Measurements from ENCODE around the gene MAP3K3.
A peak's percentile ranks its signal among the peaks of the same experiment; 100 is the strongest.

MAP3K3 gene

DNA sequence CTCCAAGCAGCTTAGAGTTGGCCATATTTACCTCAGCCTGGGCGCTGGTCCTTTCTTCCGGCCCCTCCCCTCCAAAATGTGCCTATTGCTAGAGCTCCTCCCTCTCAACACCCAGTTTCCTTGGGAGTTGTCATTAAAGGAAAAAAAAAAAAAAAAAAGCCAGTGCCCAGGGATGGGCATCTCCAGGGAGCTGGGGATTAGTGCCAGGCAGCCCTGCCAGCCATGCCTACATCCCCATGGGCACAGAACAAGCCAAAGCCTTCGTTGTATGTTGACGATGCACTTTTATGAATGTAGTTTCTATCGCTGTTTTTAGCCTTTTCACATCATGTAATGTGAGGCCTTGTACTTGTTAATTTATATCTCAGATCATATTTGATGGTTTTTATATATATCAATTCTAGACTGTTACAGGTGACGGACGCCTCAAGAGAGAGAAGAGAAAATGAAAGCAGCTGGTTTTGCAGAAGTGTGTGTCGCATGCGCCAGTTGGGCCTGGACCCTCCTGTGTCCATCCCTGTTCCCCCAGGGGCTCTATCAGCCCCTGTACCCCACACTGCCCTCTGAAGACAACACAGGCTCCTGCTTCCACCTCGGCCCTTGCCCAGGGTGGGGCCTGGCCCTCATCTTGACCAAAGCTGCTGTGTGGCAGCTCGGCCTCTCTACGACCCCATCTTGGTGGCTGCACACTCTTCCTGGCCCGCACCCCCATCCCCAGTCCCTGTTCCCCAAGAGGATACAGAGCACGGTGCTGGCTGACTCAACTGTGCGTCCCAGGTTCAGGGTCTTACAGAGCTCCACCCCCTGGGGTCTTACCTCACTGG lies 72.9 kb downstream of the MAP3K3 start:
- DNase-seq, result no peak

DNA sequence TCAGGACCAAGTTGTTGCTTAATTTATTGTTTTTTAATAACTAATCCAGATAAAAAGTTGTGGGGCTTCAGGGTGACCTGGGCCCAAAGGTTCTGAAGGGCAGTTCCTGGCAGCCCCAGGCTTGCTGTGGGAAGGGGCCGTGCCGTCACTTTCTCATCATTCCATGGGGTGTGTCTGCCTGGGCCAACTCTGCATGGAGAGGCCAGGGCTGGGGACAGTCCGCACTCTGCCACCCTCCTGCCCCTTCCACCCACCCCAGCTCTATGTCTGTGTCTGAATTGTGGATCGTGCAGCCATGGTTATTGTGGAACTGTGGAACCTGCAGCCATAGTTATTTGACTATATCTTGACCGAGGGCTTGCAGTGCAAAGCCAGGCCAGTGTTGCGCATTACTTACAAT lies 73.7 kb downstream of the MAP3K3 start:
- DNase-seq, result no peak

- peak; percentile 59 for DNase-seq
Measured at GRCh38 chr17:63696381-63696961, 74.3 kb downstream of the MAP3K3 start.

DNA sequence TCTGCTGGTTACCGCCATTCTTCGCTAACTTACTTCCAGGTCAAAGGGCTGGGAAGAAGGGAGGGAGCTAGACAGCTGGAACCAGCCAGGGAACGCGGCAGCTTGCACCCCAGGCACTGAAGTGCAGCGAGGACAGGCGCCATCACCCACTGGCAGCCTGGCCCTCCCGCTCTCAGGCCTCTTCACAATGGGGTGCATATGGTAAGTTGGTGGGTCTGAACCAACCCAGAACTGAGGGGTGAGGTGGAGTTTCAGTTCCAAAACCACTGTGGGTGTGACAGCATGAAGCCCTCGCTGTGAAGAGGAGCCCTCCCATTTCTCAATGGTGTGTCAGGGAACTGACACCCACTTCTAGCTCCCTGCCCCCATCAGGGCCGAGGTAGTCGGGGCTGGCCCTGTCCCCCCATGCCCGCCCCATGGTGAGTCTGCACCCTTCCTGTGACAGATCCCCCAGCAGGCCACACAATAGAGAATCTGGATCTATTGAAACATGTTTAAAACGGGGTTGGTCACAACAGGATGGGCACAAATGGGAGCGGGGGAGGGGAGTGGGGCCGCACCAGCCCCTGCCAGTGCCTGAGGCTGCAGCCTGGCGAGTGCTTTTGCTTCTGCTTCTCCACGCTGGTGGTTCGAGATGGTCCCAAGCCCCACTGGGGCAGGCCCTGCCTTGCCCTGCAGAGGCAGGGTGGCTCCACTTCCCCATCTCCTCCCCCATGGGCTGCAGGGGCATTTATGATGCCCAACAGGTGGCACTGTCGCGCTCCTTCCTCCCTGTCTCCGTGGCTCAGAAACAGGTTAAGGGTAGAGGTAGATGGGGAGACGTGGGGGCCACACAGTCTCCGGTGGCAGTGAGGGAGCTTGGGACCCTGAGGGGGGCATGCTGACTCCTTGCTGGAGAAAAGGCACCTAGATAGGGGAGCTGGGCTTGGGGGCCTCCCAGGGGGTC lies 75.4 kb downstream of the MAP3K3 start:
- DNase-seq, result peak; percentile 70

DNA sequence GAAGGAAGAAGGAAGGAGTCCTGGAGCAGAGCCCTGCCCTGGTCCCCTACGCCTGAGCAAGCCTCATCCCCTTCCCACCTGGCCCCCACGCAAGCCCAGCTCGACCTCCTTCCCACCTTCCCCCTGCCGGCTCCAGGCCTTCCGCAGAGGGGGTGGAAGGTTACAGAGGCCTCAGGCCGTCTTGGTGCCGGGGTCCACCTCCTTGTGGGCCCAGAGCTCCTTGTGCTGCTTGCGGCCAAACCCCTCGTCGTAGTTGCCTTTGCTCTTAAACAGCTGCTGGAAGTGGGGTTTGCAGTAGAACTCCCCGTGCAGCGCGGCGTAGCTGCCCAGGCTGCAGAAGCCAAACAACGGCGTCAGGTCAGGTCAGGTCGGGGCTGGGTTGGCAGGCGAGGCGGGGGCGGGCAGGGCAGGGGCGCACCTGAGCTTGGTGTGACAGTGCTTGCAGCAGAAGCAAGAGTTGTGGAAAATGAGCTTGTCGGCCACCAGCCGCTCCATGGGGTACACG lies 76.2 kb downstream of the MAP3K3 start:
- no peak for DNase-seq

DNA sequence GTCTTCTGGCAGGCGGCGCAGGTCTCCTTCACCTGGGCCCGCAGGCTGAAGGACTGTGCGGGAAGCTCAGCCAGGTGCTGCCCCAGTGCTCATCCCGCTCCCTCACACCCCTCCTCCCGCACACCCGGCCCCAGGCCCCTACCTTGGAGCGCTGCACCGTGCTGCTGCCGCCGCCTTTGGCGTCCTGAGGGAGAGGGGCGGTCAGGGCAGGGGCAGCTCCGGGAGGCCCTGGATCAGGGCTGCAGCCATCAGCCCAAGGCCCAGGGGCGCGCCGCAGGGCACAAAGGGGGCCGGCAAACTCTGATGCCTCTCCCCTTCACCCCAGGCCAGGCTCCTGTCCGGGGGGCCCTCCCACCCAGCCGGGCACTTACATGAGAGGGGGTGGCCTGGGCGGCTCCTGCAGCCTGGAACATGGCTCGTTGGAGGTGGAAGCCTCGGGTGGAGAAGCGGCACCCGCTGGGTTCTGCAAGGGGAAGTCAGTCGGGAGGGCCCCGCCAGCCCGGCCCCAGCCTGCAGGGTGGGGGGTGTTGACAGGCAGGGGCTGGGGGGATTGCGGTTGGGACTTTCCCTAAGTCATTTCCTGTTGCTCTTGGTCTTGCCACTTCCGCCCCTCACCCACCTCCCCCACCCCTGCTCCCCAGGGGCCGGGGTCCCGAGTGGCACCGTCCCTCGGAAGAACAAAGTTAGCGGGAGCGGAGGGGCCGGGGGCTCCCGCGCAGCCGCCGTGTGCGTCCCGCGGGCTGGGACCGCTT lies 76.8 kb downstream of the MAP3K3 start:
- peak; percentile 47 for DNase-seq

DNA sequence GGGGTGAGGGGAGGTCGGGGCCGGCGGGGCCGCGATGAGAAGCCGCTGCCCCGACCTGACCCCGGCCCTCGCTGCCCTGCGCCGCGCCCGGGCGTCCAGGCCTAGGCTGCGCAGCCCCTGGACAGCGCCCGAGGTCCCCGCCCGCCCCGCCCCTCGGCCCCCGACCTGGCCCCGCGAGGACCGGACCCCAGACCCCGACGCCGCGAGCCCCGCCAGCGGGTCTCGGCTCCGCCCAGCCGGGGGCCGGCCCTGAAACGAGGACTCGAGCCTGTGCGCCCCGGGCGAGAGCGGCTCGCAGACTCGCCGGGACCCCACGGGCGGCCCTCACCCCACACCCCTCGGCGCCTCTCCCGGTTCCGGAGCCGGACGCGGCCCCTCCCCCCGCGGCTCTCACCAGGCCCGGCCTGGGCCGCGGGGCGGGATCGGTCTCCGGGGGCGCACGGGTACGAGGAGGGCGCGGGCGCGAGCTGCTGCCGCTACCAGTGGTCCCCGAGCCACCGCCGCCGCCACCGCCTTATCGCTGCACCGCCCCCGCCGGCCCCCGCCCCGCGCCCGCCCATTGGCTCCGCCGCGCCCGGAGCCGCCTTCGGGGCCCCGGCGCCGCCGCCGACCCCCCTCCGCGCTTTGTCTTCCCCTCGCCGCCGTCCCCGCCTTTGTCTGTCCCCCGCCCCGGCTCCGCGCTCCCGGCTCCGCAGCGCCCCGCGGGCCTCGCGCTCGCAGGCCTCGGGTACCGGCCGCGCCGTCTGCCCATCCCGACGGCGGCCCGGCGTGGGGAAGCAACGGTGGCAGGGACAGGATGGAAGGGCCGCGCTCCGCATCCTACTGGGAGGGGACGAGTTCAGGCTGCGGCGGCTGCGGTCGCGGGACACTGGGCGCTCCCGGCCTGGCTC lies 77.7 kb downstream of the MAP3K3 start, which contains the start of gene LIMD2:
LIMD2 (minus strand) TSS at position 488 of the 890 bp plus-strand sequence. CDS start 827 bp downstream, outside the sequence.
- peak; percentile 84 for DNase-seq

- no peak for DNase-seq
Measured at GRCh38 chr17:63700528-63701455, 78.6 kb downstream of the MAP3K3 start.

DNA sequence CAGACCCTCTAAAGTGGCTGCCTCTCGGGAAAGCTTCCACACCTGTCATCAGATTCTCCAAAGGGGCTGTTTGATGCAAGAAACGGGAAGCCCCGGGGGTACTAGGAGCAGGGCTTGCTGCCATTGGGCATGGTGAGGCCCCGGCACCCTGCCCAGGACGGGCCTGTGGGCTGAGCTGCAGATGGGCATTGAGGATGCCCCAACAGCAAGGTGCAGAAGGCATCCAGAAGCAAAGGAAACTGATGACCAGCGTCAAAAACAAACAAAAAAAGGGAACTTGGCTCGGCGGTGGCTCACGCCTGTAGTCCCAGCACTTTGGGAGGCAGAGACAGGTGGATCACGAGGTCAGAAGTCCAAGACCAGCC lies 79.2 kb downstream of the MAP3K3 start:
- no peak for DNase-seq

- no peak for DNase-seq
Measured at GRCh38 chr17:63701868-63702720, 79.9 kb downstream of the MAP3K3 start.

DNA sequence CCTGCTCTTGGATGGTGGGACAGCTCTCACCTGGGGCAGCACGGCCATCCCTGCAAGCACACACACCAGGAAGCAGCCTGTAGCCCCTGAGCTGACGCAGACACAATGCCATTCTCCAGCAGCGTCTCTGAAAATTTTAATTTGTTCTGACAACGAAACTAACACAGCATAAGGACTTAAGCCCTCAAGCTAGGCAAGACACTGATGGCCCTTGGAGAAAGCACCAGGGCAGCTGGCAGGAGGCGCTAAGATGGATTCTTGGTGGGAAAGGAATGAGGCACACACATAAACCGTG lies 80.5 kb downstream of the MAP3K3 start:
- no peak for DNase-seq

- no peak for DNase-seq
Measured at GRCh38 chr17:63703029-63703428, 80.8 kb downstream of the MAP3K3 start.

DNA sequence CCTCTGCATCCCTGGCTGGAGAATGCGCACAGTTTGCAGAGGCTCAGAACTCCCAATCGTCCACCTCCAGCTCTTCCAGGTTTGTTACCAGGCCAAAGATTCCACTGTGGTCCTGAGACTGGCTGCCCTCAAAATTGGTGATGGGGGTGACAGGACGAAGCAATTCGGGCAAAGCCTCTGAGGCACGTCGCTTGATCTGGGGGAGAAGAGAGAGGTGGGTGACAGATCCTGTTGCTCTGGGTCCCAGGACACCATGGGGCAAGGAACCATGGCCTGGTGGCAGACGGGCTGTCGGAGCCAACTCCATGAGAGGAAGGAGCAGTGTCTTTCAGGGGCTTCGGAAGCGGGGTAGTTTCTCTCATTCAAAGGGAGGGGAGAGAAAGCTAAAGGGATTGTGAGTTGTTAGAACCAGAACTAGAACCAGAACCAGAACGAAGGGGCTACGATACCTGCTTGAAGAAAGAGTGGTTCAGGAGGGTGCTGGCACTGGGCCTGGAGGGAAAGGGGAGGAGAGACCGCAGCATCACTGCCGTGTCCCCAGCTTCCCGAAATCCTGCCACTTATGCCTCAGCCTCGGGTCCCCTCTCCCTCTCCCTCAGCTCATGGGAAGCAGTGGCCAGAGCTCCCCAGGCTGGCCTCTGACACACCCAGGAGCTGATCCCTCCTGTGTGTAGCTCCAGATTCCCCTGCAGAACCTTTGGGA lies 81.5 kb downstream of the MAP3K3 start:
- no peak for DNase-seq

DNA sequence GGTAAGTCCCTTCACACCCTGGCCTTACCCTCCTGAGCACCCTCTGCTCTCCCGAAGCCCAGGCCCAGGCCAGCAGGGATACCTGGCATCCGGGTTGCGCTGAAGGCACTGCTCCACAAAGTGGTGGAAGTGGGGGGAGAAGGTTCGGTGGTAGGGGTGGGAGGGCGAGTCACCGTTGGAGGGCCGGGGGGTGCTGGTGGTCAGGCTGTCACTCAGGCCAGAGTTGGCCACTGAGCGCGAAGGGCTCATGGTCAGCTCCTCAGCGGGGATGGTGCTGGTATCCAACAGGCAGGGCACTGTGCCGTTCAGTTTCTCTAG lies 82.0 kb downstream of the MAP3K3 start:
- DNase-seq, result no peak

- no peak for DNase-seq
Measured at GRCh38 chr17:63704836-63705235, 82.6 kb downstream of the MAP3K3 start.

- DNase-seq, result no peak
Measured at GRCh38 chr17:63705657-63706056, 83.4 kb downstream of the MAP3K3 start.

DNA sequence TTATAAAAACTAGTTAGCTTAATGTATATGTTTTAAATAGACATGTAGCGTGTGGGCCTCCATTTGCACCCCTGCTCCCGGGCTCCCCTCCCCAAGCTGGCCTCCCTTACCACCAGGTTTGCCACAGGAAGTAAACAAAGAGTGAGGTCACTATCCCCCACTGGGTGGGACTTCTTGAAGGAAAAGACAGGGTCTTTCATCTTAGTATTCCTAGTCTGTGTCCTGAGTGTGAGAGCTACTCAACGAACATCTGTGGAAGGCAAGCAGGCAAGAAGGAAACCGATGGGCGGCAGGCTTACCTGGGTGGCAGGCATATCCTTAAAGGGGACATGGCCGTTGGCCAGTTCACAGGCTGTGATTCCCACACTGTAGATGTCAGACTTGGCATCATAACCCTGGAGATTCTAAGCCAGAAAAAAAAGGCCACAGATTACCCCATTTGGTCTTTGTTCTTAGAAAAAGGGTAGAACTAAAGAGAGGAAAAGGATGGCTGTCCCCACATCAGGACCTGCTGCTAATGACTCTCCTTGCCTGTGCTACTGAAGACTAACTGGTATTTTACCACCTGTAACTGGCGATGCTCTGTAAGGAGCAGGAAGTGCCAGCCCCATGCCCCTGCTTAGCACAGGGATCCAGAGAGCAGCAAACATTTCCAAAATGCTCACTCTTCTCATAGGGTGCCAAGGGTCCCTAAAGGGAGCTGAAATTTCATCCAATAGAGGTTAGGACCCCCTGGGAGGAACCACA lies 84.3 kb downstream of the MAP3K3 start:
- no peak for DNase-seq

GRCh38 chr17:63707151-63707550 lies 84.9 kb downstream of the MAP3K3 start:
- DNase-seq, result no peak
